Activated CD8-positive, alpha-beta T cell treated with anti-CD3 and anti-CD28 coated beads for 36 hours (primary cell): Measurements from ENCODE around the gene PLPP6. TPM values are rescaled to one million over a fixed set of nuclear protein-coding genes. Genes with fewer than 3 reads are reported as not detected.

Experiments
- ATAC-seq: fragments of 200-7000 bp; cut with Tn5 transposase; one replicate; pipeline ENCODE4 v1.10.0; 2021; ENCODE audit warnings: mild to moderate bottlenecking, moderate library complexity
- CTCF ChIA-PET: fragments of 350-600 bp; sonication (Branson Sonifier 250); formaldehyde crosslinking; loops from one replicate; lab custom pipeline; 2021; ENCODE audit warnings: antibody characterized with exemption; lab: Charles Lee
- POLR2A ChIA-PET: fragments of 350-600 bp; sonication (Branson Sonifier 250); formaldehyde crosslinking; loops from one replicate; lab custom pipeline; 2021; ENCODE audit warnings: antibody characterized with exemption; lab: Charles Lee
- DNase-seq: peaks from one replicate; pipeline ENCODE4 v3.0.0-alpha.2; 2020
- H3K27ac Mint-ChIP-seq: one replicate; pipeline ENCODE4 v1.8.0; 2021; ENCODE audit warnings: mild to moderate bottlenecking, mixed read lengths
- H3K27me3 Mint-ChIP-seq: one replicate; pipeline ENCODE4 v1.8.0; 2021; ENCODE audit warnings: mixed read lengths
- H3K36me3 Mint-ChIP-seq: one replicate; pipeline ENCODE4 v1.8.0; 2021; ENCODE audit warnings: low read depth, mixed read lengths
- H3K4me1 Mint-ChIP-seq: one replicate; pipeline ENCODE4 v1.8.0; 2021; ENCODE audit warnings: low read depth, mixed read lengths
- H3K4me3 Mint-ChIP-seq: one replicate; pipeline ENCODE4 v1.8.0; 2021; ENCODE audit warnings: mild to moderate bottlenecking, moderate library complexity, mixed read lengths
- H3K9me3 Mint-ChIP-seq: one replicate; pipeline ENCODE4 v1.8.0; 2021; ENCODE audit warnings: mixed read lengths
- CTCF ChIP-seq: fragments of 200-600 bp; IDR thresholded peaks from one replicate; pipeline ENCODE4 v1.8.0; 2022; ENCODE audit warnings: antibody characterized with exemption, mild to moderate bottlenecking
- intact Hi-C: fragments of 100-400 bp; cut with micrococcal nuclease; formaldehyde crosslinking; loops from one replicate; pipeline ENCODE4 v1.10.0; 2022
- total RNA-seq, 2 experiments: library from RNA; stranded (reverse); gene quantifications; one replicate each; pipeline ENCODE4 v1.2.3, GENCODE V29; 2021

PLPP6 gene
- total RNA-seq, 2 experiments from 2014 or later = 2.8 to 3.2 TPM

- POLR2A ChIA-PET = interaction anchor here (0.7 to 1.8 kb wide), 2 partner anchors 79 to 614 kb away, joined by 6 to 7 read pairs; partner anchors contain the start of gene AK3
- CTCF ChIA-PET = interaction anchor here (0.6 to 1.2 kb wide), 3 partner anchors 8 to 345 kb away, joined by 3 to 4 read pairs (median 3); partner anchors contain the start of gene CDC37L1
- H3K27ac Mint-ChIP-seq = no peak overlapping the region
- intact Hi-C loops = no loop called here
- peaks cover 2% of the 10 kb centered on the region for H3K27me3 Mint-ChIP-seq
- DNase-seq (no peak), ATAC-seq (no peak)
- peaks cover 43% of the 10 kb centered on the region for H3K4me1 Mint-ChIP-seq
- peaks cover 2% of the 10 kb centered on the region for H3K9me3 Mint-ChIP-seq
- no peak for TF ChIP-seq CTCF
- no peaks in the 10 kb centered on the region for H3K36me3 Mint-ChIP-seq
- H3K4me3 Mint-ChIP-seq = peak overlapping the region; percentile 99
These were observed 929 bp upstream of the PLPP6 start for GRCh38 chr9:4661165-4661564.

- Mint-ChIP-seq H3K36me3 (no peaks in the 10 kb centered on the region), H3K27me3 (peaks cover 2% of the 10 kb centered on the region), H3K9me3 (peaks cover 2% of the 10 kb centered on the region), H3K4me3 (peak overlapping the region; percentile 99), H3K27ac (peak overlapping the region; percentile 94), H3K4me1 (peaks cover 47% of the 10 kb centered on the region)
- TF ChIP-seq CTCF = no peak
- ATAC-seq (no peak), DNase-seq (no peak)
- intact Hi-C loops = no loop called here
- ChIA-PET POLR2A (interaction anchor here (1.3 to 1.8 kb wide), 2 partner anchors 72 to 79 kb away, joined by 3 to 7 read pairs; partner anchors contain the start of gene AK3), CTCF (interaction anchor here (0.6 to 1.7 kb wide), 3 partner anchors 9 to 22 kb away, joined by 3 to 6 read pairs (median 3); partner anchors contain the start of gene CDC37L1)
These were observed 483 bp upstream of the PLPP6 start for GRCh38 chr9:4661611-4662010.

GRCh38 chr9:4662989-4663792, 1.1 kb downstream of the PLPP6 start:
- H3K9me3 Mint-ChIP-seq = peaks cover 2% of the 10 kb centered on the region
- intact Hi-C loops = no loop called here
- ATAC-seq (no peak), DNase-seq (no peak)
- H3K27ac Mint-ChIP-seq = peak overlapping the region; percentile 67
- H3K4me1 Mint-ChIP-seq = peaks cover 60% of the 10 kb centered on the region
- TF ChIP-seq CTCF = no peak
- POLR2A ChIA-PET = interaction anchor here (1.1 kb wide), 1 partner anchor 16 kb away, joined by 3 read pairs; the partner anchor contains the start of gene CDC37L1
- no peaks in the 10 kb centered on the region for H3K36me3 Mint-ChIP-seq
- peaks cover 2% of the 10 kb centered on the region for H3K27me3 Mint-ChIP-seq
- H3K4me3 Mint-ChIP-seq = peak overlapping the region; percentile 99
- CTCF ChIA-PET = interaction anchor here (1.5 to 1.9 kb wide), 3 partner anchors 16 to 25 kb away, joined by 4 to 7 read pairs (median 6); partner anchors contain the start of gene CDC37L1

GRCh38 chr9:4663956-4664355, 1.9 kb downstream of the PLPP6 start:
- peak overlapping the region; percentile 99 for H3K4me3 Mint-ChIP-seq
- no peaks in the 10 kb centered on the region for H3K36me3 Mint-ChIP-seq
- peaks cover 2% of the 10 kb centered on the region for H3K27me3 Mint-ChIP-seq
- no peak for ATAC-seq
- intact Hi-C loops = no loop called here
- ChIA-PET CTCF (interaction anchor here (1.5 to 1.9 kb wide), 2 partner anchors 15 to 24 kb away, joined by 4 to 7 read pairs; partner anchors contain the start of gene CDC37L1), POLR2A (interaction anchor here (1.1 kb wide), 1 partner anchor 16 kb away, joined by 3 read pairs; the partner anchor contains the start of gene CDC37L1)
- TF ChIP-seq CTCF = no peak
- H3K27ac Mint-ChIP-seq = no peak overlapping the region
- peaks cover 66% of the 10 kb centered on the region for H3K4me1 Mint-ChIP-seq
- DNase-seq = no peak
- peaks cover 2% of the 10 kb centered on the region for H3K9me3 Mint-ChIP-seq
